ENCODE data around the gene EIF3F.

Gene EIF3F, protein sequence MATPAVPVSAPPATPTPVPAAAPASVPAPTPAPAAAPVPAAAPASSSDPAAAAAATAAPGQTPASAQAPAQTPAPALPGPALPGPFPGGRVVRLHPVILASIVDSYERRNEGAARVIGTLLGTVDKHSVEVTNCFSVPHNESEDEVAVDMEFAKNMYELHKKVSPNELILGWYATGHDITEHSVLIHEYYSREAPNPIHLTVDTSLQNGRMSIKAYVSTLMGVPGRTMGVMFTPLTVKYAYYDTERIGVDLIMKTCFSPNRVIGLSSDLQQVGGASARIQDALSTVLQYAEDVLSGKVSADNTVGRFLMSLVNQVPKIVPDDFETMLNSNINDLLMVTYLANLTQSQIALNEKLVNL

DNA sequence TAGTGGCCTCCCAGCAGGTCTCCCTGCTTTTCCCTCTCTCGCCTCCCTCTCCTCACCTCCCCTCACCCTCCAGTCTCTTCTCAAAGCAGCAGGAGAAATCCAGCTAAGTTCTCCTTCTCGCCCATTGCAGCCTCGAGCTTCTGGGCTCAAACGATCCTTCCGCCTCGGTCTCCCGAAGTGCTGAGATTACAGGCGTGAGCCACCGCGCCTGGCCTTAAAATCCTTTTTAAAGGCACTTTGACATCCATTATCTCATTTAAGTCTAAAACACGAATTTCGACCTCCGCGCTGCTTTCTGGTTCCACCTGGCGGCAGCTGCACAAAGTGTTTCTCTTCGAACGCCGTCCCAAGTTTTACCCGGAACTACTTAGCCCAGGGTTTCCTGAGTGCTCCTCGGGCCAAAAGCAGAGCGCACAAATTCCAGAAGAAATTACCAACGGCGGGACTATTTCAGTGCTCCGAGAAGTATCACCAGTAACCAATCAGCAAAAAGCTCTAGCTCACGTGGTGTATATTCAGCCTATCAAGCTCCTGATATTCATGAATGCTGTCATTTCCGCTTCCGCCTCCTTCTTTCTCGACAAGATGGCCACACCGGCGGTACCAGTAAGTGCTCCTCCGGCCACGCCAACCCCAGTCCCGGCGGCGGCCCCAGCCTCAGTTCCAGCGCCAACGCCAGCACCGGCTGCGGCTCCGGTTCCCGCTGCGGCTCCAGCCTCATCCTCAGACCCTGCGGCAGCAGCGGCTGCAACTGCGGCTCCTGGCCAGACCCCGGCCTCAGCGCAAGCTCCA, at the start of gene EIF3F:
TSS of gene EIF3F (plus strand) at position 570 of the 792 bp plus-strand sequence. CDS start at position 586, 16 bp downstream.
- Histone ChIP-seq H3K9ac (ENCODE audit: low read length) (peak within 1 kb of the TSS; percentile 51), H3K27ac (ENCODE audit: low read depth, low read length) (peak within 1 kb of the TSS; percentile 72), H3K4me3 (ENCODE audit: low read length) (peak within 1 kb of the TSS; percentile 94), H3K4me1 (ENCODE audit: control insufficient read depth, insufficient read depth, low read length) (peaks cover 20% of the 10 kb centered on the region), H3K27me3 (ENCODE audit: control insufficient read depth, insufficient read depth, low read length) (no peaks in the 10 kb centered on the region), H3K36me3 (ENCODE audit: control insufficient read depth, insufficient read depth, low read length) (peaks cover 6% of the 10 kb centered on the region)

DNA sequence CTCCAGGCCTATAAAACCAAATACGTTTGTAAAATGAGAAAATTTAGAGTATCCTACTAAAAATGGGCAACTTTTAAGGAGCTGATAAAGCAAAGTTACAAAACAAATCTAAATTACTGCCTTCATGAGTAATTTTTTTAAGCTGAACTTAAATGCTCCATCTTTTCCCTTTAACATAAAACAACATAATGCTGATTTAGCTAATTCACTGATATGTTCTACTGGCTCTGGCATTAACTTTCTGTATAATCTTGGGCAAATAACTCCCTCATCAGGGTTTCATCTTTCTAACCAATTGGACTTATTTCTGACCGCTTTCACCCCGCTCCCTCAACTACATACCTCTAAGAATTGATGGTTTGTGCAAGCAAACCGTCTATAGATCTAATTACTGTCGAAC, 46.0 kb upstream of the EIF3F start:
- H3K36me3 ChIP-seq (ENCODE audit: control insufficient read depth, insufficient read depth, low read length), result no peaks in the 10 kb centered on the region
- H3K9ac ChIP-seq (ENCODE audit: low read length), result no peak overlapping the region
- no peaks in the 10 kb centered on the region for H3K27me3 ChIP-seq (ENCODE audit: control insufficient read depth, insufficient read depth, low read length)
- H3K4me1 ChIP-seq (ENCODE audit: control insufficient read depth, insufficient read depth, low read length), result no peaks in the 10 kb centered on the region
- H3K27ac ChIP-seq (ENCODE audit: low read depth, low read length), result no peak overlapping the region
- H3K4me3 ChIP-seq (ENCODE audit: low read length), result no peak overlapping the region

DNA sequence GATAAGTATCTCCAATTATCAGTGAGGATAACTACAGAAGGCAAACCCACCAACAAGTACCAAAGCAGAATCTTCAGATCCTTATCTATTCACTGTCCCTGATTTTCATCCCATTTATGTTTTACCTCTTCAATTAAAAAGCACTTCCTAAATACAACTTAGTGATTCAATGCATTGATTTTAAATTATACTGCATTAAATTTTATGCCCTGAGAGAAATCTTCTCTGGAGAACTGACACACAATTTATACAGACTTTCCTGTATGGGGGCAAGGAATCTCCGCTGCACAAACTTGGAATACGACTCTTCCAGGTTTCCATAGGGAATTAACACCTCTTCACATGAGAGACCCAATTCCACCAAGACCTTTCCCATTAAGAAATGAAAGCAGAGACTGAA, 45.5 kb upstream of the EIF3F start, which contains the start of gene OR10A3:
TSS of gene OR10A3 (minus strand) at position 101 of the 400 bp plus-strand sequence. CDS start 2,188 bp downstream, outside the sequence.
- Histone ChIP-seq H3K36me3 (ENCODE audit: control insufficient read depth, insufficient read depth, low read length) (no peaks in the 10 kb centered on the region), H3K9ac (ENCODE audit: low read length) (no peak within 1 kb of the TSS), H3K27me3 (ENCODE audit: control insufficient read depth, insufficient read depth, low read length) (no peaks in the 10 kb centered on the region), H3K4me1 (ENCODE audit: control insufficient read depth, insufficient read depth, low read length) (no peaks in the 10 kb centered on the region), H3K4me3 (ENCODE audit: low read length) (no peak within 1 kb of the TSS), H3K27ac (ENCODE audit: low read depth, low read length) (no peak within 1 kb of the TSS)

DNA sequence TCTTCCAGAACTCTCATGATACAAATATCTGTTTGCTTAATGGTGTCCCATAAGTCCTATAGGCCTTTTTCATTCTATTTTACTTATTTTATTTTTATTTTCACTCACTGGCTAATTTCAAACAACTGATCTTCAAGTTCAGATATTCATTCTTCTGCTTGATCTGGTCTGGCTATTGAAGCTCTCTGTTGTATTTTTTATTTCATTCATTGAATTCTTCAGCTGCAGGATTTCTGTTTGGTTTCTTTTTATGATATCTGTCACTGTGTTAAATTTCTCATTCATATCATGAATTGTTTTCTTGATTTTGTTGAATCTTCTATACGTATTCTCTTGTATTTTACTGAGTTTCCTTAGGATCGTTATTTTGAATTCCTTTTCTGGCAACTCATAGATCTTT, 43.0 kb upstream of the EIF3F start:
- no peaks in the 10 kb centered on the region for H3K36me3 ChIP-seq (ENCODE audit: control insufficient read depth, insufficient read depth, low read length)
- H3K9ac ChIP-seq (ENCODE audit: low read length), result no peak overlapping the region
- no peaks in the 10 kb centered on the region for H3K4me1 ChIP-seq (ENCODE audit: control insufficient read depth, insufficient read depth, low read length)
- H3K4me3 ChIP-seq (ENCODE audit: low read length), result no peak overlapping the region
- no peaks in the 10 kb centered on the region for H3K27me3 ChIP-seq (ENCODE audit: control insufficient read depth, insufficient read depth, low read length)
- no peak overlapping the region for H3K27ac ChIP-seq (ENCODE audit: low read depth, low read length)

DNA sequence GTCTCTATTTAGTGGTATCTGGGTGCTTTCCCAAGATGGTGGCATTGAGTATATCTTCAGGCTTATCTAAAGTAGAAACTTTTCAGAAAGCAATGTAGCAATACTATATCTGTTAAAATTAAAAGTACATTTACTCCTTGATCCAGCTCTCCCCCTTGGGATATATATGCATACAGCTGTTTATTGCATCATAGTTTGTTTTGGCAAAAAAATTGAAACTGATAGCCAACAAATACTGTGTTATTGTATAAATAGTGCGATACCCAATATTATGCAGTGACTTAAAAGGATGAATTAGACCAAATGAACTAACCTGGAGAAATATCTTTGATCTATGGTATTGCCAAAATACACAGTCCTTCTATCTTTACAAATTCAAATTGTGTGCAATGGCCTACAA, 37.2 kb upstream of the EIF3F start:
- H3K27ac ChIP-seq (ENCODE audit: low read depth, low read length), result no peak overlapping the region
- no peak overlapping the region for H3K9ac ChIP-seq (ENCODE audit: low read length)
- H3K4me3 ChIP-seq (ENCODE audit: low read length), result no peak overlapping the region

DNA sequence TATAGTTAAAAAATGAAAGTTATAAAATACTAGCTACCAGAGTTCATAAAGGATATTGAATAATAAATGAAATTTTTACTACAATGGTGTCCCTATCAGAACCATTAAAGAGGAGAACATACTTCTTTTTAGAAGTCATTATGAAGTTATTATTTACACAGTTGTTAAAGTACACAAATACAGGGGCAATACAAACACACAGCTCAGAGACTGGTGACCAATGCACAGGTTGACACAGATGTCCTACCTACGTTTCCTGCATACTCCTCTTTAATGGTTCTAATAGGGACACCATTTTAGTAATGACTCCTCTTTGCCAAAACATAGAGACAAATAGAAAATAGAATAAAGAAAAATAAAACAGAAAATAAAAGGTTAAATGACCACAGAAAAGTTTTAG, 31.9 kb upstream of the EIF3F start:
- H3K27ac ChIP-seq (ENCODE audit: low read depth, low read length), result no peak overlapping the region

More for the DNA sequence above, 37.2 kb upstream of the EIF3F start:
- H3K36me3 ChIP-seq (ENCODE audit: control insufficient read depth, insufficient read depth, low read length), result no peaks in the 10 kb centered on the region
- no peaks in the 10 kb centered on the region for H3K27me3 ChIP-seq (ENCODE audit: control insufficient read depth, insufficient read depth, low read length)
- H3K4me1 ChIP-seq (ENCODE audit: control insufficient read depth, insufficient read depth, low read length), result no peaks in the 10 kb centered on the region

DNA sequence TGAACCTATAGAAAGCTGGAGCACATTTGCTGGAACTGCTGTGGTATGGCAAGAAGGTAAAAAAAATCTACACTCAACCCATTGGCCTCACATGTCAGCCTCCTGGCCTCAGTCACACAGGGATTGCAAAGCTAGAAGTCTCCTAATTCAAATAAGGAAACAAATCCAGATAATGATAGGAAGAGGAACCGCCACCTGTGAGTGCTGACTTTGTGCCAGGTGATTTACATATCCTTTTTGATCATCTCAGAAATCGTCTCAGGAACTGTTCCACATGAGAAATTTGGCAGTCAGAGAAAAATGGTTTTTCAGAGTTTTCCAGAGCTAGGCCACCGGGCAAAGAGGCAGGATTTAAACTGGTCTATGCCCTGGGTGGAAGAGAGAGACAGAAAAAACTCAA, 22.9 kb upstream of the EIF3F start:
- Histone ChIP-seq H3K27ac (ENCODE audit: low read depth, low read length) (no peak overlapping the region), H3K4me1 (ENCODE audit: control insufficient read depth, insufficient read depth, low read length) (no peaks in the 10 kb centered on the region), H3K9ac (ENCODE audit: low read length) (no peak overlapping the region), H3K4me3 (ENCODE audit: low read length) (no peak overlapping the region), H3K27me3 (ENCODE audit: control insufficient read depth, insufficient read depth, low read length) (no peaks in the 10 kb centered on the region), H3K36me3 (ENCODE audit: control insufficient read depth, insufficient read depth, low read length) (no peaks in the 10 kb centered on the region)

More for the DNA sequence above, 31.9 kb upstream of the EIF3F start:
- H3K36me3 ChIP-seq (ENCODE audit: control insufficient read depth, insufficient read depth, low read length), result no peaks in the 10 kb centered on the region
- H3K4me3 ChIP-seq (ENCODE audit: low read length), result no peak overlapping the region
- H3K4me1 ChIP-seq (ENCODE audit: control insufficient read depth, insufficient read depth, low read length), result no peaks in the 10 kb centered on the region
- H3K9ac ChIP-seq (ENCODE audit: low read length), result no peak overlapping the region
- H3K27me3 ChIP-seq (ENCODE audit: control insufficient read depth, insufficient read depth, low read length), result no peaks in the 10 kb centered on the region

DNA sequence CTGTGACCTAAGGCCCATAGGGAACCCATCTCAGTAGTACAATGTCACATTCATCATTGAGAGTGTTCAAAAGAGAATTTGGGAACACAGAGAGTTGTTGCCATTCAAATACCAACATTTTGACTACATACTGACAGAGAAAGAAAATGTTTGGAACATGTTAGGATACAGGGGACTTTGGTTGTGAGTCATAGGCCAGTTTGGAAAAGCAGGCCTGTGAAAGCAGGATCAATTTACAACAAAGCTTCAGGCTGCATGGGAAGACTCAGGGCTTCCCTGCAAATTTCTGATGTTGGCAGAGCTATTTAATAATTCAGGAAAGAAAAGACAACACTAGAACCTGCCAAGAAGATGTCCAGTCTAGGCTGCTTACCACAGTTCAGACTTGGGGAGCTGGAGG, 22.3 kb upstream of the EIF3F start:
- Histone ChIP-seq H3K9ac (ENCODE audit: low read length) (no peak overlapping the region), H3K27me3 (ENCODE audit: control insufficient read depth, insufficient read depth, low read length) (no peaks in the 10 kb centered on the region), H3K4me1 (ENCODE audit: control insufficient read depth, insufficient read depth, low read length) (no peaks in the 10 kb centered on the region), H3K36me3 (ENCODE audit: control insufficient read depth, insufficient read depth, low read length) (no peaks in the 10 kb centered on the region), H3K4me3 (ENCODE audit: low read length) (no peak overlapping the region), H3K27ac (ENCODE audit: low read depth, low read length) (no peak overlapping the region)

DNA sequence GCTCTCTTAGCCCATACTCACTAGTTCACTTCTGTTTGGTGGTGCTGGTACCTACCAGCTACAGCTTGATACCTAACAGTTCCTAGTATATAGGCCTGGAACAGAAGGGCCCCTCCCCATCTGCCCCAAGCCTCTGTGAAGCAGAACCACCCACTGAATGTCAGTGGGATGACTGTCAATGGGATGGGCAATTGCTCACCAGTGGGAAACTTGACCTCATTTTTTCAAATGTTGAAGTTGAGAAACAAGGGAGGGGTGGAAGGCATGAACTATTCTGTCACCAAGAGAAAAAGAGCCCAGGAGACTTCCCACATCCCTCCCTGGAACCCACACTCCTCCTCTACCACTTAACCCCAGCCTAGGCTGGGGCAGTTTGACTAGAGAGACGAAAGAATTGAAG, 21.8 kb upstream of the EIF3F start, which contains the start of gene NLRP10:
TSS of gene NLRP10 (minus strand) at position 62 of the 400 bp plus-strand sequence. CDS start 1,952 bp downstream, outside the sequence.
- H3K9ac ChIP-seq (ENCODE audit: low read length), result no peak within 1 kb of the TSS
- H3K4me1 ChIP-seq (ENCODE audit: control insufficient read depth, insufficient read depth, low read length), result no peaks in the 10 kb centered on the region
- H3K4me3 ChIP-seq (ENCODE audit: low read length), result no peak within 1 kb of the TSS
- no peaks in the 10 kb centered on the region for H3K27me3 ChIP-seq (ENCODE audit: control insufficient read depth, insufficient read depth, low read length)
- H3K36me3 ChIP-seq (ENCODE audit: control insufficient read depth, insufficient read depth, low read length), result no peaks in the 10 kb centered on the region
- H3K27ac ChIP-seq (ENCODE audit: low read depth, low read length), result no peak within 1 kb of the TSS

DNA sequence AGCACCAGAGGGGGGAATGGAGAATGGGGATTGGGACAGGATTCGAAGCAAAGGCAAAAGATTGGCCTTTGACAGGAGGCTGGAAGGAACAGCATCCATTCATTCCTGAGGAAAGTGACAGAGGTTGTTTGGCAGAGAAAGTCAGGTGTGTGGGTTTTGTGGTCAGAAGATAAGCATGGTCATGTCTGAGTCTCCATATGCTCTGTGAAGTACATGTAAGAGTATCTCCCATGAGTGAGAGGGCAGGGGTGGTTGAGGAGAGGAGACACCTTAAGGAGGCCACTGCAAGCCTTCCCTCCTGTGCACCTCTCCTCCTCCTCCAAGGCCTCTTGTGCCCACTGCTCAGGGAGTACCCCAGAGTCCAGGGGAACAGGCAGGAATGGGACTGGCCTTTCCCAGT, 20.0 kb upstream of the EIF3F start:
- H3K4me1 ChIP-seq (ENCODE audit: control insufficient read depth, insufficient read depth, low read length), result no peaks in the 10 kb centered on the region
- H3K27me3 ChIP-seq (ENCODE audit: control insufficient read depth, insufficient read depth, low read length), result no peaks in the 10 kb centered on the region
- H3K4me3 ChIP-seq (ENCODE audit: low read length), result no peak overlapping the region
- H3K36me3 ChIP-seq (ENCODE audit: control insufficient read depth, insufficient read depth, low read length), result no peaks in the 10 kb centered on the region
- H3K9ac ChIP-seq (ENCODE audit: low read length), result no peak overlapping the region
- no peak overlapping the region for H3K27ac ChIP-seq (ENCODE audit: low read depth, low read length)

DNA sequence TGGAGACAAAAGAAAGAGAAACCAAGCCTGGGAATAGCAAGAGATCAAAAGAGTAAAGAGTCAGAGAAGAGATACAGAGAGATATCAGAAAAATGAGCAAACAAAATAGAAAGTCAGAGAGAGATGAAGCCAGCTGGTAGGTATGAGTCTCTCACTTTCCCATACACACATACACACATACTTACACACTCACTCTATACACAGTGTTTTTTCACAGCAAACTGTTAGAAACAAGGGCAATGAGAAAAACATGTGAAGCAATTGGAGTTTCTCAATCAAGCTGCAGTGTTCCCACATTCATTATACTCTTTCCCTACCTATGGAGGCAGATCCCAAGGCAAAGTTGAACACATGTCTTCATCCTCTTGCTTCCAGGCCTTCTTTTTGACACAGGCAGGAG, 19.3 kb upstream of the EIF3F start:
- Histone ChIP-seq H3K27me3 (ENCODE audit: control insufficient read depth, insufficient read depth, low read length) (no peaks in the 10 kb centered on the region), H3K4me3 (ENCODE audit: low read length) (no peak overlapping the region), H3K9ac (ENCODE audit: low read length) (no peak overlapping the region), H3K27ac (ENCODE audit: low read depth, low read length) (no peak overlapping the region), H3K36me3 (ENCODE audit: control insufficient read depth, insufficient read depth, low read length) (no peaks in the 10 kb centered on the region), H3K4me1 (ENCODE audit: control insufficient read depth, insufficient read depth, low read length) (no peaks in the 10 kb centered on the region)

DNA sequence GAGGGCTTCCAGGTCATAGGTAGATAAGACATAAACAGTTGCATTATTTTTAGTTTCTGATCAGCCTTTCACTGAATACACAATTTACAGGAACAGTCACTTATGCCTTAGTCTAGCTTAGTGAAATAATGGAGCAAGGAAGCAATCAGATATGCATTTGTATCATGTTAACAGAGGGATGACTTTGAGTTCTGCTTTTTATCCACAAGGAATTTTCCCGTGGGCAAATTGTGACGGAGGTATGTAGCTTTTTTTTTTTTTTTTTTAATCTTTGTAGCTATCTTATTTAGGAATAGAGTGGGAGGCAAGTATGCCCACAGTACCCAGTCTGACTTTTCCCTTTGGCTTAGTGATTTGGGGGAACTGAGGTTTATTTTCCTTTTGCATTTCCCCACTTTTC, 18.5 kb upstream of the EIF3F start:
- no peak overlapping the region for H3K4me3 ChIP-seq (ENCODE audit: low read length)
- no peaks in the 10 kb centered on the region for H3K4me1 ChIP-seq (ENCODE audit: control insufficient read depth, insufficient read depth, low read length)
- no peak overlapping the region for H3K9ac ChIP-seq (ENCODE audit: low read length)
- no peak overlapping the region for H3K27ac ChIP-seq (ENCODE audit: low read depth, low read length)
- no peaks in the 10 kb centered on the region for H3K36me3 ChIP-seq (ENCODE audit: control insufficient read depth, insufficient read depth, low read length)
- H3K27me3 ChIP-seq (ENCODE audit: control insufficient read depth, insufficient read depth, low read length), result no peaks in the 10 kb centered on the region
